Stimulated activated CD8-positive, alpha-beta memory T cell treated with anti-CD3 and anti-CD28 coated beads, Interleukin-7, amount 100 ng/mL, for 4 hours (primary cell): ENCODE measurements around the gene TTC24.

Experiments
- DNase-seq, 2 donors: peaks; one replicate each; pipeline ENCODE4 v3.0.0-alpha.2; 2020; ENCODE audit warnings: low read depth in 2 of 2

The TTC24 gene

DNA sequence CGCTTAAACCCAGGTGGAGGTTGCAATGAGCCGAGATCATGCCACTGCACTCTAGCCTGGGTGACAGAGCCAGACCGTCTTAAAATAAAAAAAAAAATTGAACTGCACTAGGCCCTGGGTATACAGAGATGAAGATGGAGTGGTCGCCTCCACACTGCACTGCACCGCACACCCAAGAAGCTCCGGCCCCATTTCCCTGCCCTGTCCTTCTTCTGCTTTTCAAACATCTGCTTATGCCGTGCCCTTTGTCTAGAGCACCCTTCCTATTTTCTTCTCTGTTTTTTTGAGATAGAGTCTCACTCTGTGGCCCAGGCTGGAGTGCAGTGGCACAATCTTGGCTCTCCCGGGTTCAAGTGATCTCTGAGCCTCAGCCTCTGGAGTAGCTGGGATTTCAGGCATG, 24.6 kb upstream of the TTC24 start:
- DNase-seq = no peak

DNA sequence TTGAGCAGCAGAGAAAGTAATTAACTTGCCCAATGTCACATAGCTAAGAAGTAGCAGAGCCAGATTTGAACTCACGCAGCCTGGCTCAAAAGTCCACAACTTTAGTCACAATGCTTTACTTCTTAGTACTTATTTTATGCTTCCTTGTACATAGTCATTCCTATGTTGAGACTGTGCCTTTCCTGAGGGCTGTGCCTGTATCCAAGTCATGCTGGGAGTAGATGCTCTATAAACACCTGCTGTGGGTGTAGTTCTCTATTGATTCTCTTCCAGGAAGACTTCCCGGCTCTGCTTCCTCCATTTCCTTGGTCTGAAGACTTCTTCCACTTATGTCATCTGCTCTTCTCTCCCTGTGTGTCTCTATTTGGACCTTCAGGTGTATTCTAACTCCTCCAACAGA, 23.8 kb upstream of the TTC24 start:
- no peak for DNase-seq

DNA sequence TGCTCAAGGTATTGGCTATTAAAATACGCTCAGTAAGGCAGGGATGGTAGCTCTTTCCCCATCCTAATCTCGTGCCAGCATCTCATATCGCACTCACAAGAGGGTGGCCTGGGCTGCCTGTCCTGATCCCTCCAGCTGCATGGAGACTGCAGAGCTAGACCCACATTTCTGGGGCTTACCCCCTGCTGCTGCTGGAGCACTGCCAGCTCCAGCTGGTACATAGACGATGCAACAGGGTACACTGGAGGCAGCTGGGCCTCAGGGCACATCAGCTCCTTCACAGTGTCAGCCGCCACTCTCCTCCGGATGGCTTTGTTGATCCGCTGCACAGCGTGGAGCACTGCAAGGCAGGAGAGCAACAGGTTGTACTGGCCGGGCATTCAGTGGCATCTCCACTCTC, 23.2 kb upstream of the TTC24 start:
- DNase-seq = no peak

DNA sequence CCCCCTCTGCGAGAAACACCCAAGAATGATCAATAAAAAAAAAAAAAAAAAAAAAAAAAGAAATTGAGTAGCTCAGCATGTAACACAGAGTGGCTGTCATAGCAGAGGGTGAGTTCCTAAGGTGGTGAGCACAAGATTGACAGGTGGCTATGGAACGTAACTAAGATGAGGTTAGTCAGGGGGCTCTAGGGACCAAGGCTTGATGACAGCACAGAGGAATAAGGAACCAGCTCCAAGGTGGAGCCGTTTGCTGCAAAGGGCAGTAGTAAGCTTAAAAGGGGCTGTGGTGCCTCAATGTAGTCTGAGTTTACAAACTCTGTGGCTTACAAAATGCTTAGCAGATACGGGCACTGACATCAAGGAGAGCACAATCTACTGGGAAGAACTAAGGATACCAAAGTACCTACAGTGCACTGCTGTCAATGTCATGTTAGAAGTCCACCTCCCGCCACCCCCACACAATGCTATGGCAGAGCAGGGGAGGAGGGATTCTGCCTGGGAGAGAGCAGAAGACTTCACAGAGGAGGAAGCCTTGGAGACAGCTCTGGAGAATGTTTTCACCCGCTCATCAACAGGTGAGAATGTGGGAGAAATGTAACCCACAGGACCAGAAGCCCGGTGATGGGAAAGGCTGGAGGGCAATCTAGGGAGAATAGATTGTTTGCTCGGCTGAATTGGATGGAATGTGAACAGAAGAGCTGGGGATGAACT, 20.3 kb upstream of the TTC24 start:
- no peak for DNase-seq

DNA sequence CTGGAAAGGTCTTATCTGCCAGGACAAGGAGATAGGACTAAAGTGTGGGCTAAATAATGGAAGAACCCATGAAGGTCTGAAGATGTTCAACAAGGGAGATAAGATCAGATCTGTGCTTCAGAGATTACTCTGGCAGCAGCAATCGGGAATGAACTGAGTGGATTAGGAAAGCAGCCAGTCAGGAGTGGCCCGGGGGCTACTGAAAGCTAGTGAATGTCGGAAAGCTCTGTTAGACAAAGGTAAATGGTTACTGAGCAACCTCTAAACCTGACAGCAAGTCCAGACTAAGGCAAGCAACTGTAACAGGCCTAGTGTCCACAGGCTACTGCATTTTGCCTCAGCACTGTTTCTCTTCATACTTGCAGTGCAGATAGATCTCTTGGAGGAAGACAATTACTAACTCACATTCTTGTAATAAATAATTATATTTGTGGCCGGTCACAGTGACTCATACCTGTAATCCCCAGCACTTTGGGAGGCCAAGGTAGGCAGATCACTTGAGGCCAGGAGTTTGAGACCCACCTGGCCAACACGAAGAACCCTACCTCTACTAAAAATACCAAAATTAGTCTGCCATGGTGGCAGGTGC, 19.6 kb upstream of the TTC24 start:
- no peak for DNase-seq

DNA sequence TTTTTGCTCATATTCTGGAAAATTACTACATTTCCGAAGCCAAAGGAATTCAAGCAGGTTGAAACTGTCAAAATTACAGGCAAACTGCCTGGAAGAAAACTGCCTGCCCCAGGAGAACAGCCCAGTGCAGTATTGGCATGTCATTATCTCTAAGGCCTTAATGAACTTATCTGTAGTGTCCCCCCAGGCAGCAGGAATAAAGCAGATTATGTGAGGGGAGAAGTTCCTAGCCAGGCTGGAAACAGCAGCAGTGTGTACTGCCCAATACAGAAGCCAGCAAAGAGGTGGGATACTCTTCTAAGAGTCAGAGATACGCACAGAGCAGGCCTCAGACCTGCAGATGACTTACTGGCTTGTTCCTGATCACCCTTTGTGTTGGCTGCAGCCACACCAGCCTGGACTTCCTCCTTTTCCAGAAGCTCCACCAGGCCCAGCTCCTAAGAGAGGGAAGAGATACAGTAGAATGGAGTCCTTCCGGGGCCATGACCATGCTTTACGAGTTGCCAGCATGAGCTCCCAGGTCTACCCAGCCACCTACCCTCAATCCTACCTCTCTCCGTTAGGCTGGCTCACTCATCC, 18.8 kb upstream of the TTC24 start:
- no peak for DNase-seq

DNA sequence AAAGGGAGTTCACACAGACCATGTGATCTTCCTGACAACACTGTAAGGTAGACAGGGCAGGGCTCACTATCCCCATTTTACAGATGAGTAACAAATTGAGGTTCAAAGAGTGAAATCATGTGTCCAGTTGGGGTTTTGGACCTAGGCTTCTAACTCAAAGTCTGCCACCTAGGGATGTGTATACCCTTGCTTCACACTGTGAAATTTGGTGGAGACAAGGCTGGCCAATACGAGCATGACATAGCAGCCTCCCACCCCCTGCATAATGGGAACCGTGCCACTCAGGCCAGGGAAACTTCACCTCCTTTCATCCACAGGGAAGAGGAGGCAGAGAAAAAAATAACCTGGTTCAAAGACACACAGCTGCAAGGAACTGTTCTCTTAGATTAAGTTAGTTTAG, 14.0 kb upstream of the TTC24 start:
- DNase-seq = no peak

DNA sequence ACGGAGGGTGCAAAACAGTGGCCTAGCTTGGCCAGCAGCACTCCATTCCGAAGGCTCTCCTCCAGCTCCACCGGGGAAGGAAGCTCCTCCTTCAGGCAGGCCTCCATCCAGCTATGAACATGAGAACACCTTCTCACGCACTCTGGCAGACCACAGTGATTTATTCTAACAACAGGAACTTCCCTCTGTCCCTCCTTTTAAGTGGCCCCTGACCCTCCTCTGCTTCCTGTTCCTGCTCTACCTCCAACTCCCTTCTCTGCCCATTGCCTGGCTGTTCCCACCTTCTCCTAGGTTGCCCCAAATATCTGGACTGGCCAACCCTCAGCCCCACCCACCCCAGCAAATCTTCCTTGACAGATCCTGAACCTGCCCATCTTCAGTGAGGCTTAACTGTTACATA, 13.1 kb upstream of the TTC24 start:
- no peak for DNase-seq

DNA sequence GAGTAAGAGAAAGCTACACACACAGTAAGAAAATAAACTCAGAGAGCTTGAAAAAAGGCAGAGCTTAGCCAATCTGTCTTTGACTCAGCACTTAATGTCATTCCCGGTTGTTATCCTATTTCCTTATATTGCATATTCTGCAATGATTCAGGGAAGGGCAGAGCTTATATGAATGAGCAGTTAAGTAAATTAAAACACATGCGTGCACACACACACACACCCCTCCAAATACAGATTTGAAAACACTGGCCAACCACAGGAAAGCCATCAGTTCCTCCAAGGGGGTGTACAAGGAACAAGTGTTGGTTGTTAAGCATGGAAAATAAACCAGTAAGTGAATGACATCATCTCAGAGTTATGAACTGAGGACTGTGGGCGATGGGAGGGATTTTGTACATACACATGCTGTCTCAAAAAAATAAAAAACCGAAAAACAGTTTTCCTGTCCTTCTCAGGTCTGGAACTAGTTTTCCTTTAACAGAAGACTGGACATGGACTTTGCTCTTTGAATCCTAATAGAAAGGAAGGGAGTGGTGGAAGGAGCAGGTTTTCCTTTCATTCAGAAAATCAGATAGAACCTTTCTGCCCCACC, 8.2 kb upstream of the TTC24 start:
- no peak for DNase-seq

DNA sequence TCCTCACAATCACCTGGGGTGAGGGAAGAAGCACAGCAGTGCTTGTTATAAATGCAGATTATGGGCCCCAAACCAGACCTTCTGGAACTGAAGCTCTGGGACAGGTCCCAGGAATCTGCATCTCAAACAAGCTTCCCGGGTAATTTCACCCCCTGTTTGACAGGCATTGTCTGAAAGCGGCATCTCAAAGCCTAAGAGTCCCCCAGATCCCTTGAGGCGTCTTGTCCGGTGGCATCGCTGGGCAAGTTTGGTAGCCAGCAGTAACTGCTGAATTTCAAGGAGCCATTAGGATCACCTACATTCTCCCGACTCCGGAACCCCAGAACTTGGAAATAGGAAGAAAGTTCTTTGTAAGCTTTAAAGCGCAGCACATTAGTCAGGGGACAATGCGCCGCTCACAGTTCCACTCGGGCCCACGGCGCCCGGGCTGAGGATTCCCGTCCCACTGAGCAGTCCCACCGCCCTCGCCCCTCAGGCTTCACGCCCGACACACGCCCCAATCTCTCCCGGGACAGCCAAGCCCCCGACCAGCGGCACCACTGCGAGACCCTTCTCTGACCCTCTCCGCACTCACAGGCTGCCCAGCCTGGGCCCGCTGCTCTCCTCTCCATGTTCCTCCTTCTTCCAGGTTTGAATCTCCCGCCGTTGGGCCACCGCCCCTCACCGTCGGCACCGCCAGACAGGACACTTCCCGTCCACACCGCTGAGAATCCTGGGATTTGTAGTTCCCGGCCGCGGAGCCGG, 7.4 kb upstream of the TTC24 start, which contains the start of gene IQGAP3:
Gene IQGAP3, minus strand, starts transcription at position 647 of the 744 bp plus-strand sequence. Its CDS starts 36 bp downstream, at position 611.
- DNase-seq = peak; percentile 31 to 54

DNA sequence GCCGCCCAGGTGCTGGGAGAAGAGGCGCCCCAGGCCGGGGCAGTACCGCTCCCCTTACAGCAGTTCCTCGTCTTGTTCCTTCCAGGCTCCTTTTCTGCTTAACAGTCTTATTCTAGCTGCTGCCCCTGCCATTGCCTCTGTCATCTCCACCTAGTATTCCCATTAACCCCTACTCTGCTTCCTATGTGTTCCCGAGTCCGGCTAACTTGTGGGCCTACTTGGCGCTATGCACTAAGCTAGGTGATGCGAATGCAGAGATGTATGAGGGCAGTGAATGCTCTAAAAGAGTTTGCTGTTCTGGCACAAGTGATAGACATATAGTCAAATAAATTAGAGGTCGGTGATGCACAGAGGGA, 6.9 kb upstream of the TTC24 start:
- DNase-seq = no peak

DNA sequence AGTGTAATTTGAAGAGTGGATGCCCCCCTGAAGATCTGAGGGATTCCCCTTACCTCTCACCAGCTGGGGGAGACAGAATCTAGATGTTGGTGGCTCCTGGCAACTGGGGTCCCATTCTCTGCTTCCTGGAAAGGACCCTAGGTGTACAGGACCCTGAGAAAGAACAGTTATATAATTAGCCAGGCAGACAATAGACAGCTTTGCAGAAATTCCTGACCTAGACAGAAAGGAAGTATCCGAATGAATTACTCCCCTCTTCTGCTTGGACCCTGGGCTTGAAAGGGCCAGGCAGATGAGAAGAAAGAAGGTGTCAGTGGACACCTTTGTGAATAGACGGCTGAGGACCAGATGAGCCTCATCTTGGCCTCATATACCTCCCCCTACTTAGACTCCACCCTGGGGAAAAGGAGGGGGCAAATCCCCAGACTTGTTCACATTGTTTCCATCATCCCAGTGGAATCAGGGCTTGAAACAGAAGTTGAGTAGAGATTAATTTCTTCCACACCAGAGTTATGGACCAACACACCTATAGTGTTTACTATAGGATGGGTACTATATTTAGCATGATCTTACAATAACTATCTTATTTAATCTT, 5.4 kb upstream of the TTC24 start:
- DNase-seq = no peak

DNA sequence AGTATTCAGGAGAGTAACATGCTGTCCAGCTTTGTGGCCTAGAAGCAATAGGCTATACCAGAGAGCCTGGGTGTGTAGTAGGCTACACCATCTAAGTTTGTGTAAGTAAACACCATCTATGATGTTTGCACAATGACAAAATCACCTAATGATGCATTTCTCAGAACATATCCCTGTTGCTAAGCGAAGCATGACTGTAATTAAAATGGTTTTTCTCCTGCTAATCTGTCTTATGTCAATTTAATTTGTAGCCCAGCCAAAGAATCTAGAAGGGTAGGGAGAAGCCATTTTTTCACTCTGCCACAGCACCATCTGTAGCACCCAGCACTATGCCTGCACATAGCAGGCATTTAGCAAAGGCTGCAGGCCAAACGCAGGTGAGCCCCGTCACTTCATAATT, 2.0 kb upstream of the TTC24 start:
- no peak for DNase-seq

DNA sequence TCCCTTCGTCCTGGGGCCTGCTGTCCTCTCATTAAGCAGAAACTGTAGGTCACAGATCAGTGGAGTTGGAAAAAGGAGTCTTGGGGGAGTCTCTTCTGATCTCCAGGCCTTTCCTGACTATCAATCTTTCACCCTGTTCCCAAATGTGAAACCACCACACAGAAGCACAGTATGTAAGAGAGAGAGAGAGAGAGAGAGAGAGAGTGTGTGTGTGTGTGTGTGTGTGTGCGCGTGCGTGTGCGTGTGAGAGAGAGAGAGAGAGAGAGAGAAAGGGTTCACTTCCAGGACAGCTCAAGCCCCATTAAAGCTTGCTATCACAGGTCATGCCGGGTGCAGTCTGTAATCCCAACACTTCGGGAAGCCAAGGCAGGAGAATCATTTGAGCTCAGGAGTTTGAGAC, 1.5 kb upstream of the TTC24 start:
- DNase-seq = no peak

DNA sequence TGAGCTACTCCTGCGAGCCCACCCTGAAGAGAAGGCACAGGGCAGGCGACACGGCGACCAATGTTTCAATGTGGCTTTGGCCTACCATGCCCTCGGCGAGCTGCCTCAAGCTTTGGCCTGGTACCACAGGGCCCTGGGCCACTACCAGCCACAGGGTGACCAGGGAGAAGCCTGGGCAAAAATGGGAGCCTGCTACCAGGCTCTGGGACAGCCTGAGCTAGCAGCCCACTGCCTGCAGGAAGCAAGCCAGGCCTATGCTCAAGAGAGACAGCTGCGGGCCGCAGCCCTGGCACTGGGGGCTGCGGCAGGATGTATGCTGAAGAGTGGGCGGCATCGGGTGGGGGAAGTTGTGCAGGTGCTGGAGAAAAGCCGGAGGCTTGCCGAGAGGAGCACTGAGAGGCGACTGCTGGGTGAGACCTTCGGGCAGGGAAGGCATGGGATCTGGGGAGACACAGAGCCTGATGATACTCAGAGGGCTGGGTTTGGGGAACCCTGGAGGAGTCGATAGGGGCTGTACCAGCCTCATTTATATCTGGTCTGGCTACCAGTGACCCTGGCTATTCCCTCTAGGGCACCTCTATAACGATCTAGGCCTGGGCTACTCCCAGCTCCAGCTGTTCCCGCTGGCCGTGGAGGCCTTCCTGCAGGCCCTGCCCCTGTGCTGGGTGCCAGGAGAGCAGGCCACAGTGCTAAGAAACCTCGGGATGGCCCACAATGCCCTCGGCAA, 2.3 kb downstream of the TTC24 start:
- DNase-seq = peak in 1 of 2 donors; percentile 57

DNA sequence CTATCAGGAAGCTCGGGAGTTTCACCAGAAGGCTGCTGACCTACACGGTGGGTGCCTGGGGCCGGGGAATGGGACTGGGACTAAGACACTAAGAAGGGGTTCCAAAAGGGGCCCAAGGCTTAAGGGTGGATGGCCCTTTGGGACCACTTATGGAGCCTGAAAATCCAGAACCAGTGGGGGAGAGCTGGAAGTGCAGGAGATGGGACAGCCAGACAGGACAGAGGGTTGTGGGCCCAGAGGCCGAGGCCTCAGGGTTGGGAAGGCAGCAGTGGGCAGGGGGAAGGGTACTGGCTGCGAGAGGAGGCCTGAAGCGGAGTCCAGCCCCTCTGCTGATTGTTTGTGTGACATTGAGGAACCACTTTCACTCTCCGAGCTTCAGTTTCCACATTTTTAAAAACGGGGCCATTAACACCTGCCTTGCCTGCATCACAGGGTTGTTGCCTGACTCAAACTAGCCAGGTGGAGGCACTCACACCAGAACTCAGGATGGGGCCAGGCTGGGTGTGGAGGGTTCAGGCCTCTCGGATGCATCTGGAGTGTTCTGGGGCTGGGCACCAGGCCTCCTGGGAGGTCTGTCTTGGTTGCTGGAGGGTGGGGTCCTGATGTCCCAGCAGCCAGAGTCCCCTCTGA, 3.0 kb downstream of the TTC24 start:
- DNase-seq = no peak

DNA sequence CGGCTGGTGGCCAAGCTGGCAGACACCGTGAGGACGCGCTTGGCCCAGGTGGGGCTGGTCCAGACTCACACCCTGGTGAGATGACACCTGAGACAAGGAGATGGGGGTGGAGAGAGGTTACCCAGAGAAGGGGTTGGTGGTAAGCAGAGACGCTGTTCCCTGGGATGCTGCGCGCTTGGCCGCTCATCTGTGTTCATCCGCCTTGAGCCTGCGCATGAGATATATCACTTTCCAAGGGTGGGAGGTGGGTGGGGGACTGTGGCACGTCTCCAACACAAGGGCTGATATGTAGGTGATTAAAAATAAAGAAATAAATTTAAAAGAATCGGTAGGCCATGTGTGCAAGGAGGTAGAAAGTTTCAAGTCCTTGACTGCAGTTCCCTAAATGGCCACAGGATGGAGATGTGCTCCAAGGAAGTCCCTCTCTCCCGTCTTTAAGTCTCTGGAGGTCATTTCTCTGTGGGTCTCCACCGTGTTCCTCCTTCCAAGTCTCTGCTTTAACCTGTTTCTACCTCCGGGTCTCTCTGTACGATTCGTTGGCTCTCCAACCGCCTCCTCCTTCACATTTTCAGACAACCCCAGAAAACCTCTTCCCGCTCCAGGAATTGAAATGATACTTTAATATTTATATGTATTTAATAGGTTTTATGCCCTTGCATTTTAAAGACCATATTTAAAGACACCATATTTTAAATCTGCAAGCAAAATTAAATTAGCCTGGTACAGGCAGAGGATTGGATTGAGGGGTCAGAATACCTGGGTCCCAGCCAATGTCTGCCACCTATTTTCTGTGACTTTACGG, 4.5 kb downstream of the TTC24 start:
- peak; percentile 47 to 64 for DNase-seq

DNA sequence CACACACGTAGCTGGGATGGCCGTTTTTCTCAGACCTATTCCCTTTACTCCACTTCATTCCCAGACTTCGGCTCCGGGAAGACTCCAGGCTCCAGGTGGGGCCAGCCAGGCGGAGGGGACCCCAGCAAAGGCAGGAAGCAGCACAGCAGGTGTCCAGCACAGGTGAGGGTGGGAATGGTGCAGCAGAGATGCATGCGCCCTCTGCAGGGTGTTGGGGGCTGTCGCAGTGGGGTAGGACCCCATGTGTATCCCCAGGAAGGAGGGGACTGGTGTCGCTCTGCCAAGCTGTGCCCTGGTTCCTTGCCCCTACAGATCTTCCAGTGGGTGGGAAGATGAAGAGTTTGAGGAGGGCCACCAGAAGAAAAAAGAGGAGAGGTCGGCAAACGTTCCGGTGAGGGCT, 5.3 kb downstream of the TTC24 start:
- DNase-seq = no peak

DNA sequence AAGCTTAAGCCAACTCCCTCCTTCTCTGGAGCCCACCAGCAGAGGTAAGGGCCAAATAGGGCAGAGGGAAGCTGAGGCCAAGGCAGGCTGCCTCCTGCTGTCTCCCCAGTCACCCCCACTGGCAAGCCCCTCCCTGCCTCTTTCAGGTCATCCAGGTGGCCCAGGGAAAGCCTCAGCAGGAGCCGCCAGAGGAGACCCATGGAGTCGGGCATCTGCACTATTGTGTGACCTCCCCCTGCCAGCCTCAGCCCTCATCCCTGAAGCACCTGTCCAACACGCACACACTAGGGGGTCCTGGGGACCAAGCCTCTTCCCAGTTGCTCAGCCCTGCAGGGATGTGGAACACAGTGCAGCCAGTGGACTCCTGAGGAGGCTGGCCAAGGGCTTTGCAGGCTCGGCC, 6.8 kb downstream of the TTC24 start:
- DNase-seq = no peak

DNA sequence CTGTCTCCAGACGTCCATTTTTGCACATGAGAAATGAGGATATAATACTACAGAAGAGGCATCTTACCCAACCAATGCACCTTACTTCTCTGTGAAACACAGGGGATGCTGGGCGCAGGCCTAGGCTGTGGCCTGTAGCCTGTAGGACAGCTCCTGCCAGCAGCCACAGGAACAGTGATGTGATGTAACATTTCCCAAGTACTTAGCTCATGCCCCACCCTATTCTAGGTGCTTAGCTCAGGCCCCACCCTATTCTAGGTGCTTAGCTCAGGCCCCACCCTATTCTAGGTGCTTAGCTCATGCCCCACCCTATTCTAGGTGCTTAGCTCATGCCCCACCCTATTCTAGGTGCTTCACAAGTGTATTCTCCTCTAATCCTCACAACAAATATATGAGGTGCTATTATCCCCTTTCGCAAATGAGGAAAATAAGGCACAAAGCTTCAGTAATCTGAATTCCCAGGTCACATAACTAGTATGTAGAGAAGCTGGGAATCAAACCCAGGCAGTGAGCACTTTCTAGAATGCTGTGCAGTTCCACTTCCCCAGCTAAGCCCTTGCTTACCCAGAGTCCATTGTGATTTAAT, 7.5 kb downstream of the TTC24 start:
- DNase-seq = no peak
